ENCODE data around the gene ENC1.

DNA sequence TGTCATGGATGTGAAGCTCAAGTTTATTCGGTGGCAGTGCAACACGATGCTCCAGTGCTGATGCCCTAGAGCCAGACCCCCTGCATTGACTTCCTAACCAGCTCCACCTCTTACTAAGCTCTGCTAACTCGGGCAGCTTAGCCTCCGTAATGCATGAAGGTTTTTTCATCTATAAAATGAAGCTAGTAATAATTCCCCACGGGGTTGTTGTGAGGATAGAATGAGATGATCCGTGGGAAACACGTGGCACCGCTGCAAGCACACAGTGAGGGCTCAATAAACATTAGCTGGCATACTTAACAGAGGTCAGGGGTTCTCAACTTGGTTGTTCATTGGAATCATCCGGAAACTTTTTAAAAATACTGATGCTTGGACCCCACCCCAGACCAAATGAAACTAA, 6.8 kb downstream of the ENC1 start:
- TF ChIP-seq, protein P1, sequence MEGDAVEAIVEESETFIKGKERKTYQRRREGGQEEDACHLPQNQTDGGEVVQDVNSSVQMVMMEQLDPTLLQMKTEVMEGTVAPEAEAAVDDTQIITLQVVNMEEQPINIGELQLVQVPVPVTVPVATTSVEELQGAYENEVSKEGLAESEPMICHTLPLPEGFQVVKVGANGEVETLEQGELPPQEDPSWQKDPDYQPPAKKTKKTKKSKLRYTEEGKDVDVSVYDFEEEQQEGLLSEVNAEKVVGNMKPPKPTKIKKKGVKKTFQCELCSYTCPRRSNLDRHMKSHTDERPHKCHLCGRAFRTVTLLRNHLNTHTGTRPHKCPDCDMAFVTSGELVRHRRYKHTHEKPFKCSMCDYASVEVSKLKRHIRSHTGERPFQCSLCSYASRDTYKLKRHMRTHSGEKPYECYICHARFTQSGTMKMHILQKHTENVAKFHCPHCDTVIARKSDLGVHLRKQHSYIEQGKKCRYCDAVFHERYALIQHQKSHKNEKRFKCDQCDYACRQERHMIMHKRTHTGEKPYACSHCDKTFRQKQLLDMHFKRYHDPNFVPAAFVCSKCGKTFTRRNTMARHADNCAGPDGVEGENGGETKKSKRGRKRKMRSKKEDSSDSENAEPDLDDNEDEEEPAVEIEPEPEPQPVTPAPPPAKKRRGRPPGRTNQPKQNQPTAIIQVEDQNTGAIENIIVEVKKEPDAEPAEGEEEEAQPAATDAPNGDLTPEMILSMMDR (IDR thresholded peaks at IDR 0.05; ENCODE audit: control extremely low read depth in 1 of 3, insufficient read depth in 1 of 3, low read depth in 1 of 3, low read length in 3 of 3) = no peak
- TF ChIP-seq EZH2 (IDR thresholded peaks at IDR 0.05; ENCODE audit: low read depth, low read length, severe bottlenecking) (no peak), POLR2A (IDR thresholded peaks at IDR 0.05; ENCODE audit: control extremely low read depth in 1 of 2, low read depth in 2 of 2, low read length in 2 of 2) (no peak), CHD1 (IDR thresholded peaks at IDR 0.05; ENCODE audit: low read depth, low read length) (no peak)
